ENCODE data around the gene DNAJC19.

DNA sequence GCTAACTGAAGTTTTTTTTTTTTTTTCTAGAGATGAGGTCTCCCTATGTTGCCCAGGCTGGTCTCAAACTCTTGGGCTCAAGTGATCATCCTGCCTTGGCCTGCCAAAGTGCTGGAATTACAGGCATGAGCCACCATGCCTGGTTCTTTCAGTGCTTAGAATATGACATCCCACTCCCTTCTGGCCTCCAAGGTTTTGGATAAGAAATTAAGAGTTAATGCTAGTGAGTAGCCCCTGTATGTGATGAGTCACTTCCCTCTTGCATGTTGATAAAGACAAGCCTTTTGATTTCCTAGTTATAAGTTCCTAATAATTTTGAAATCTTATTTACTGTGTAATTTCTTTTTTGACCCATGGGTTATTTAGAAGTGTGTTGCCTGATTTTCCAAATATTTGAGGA is 35.7 kb upstream of the DNAJC19 start:
- TF ChIP-seq TCF12 (IDR thresholded peaks at IDR 0.05; ENCODE audit: low read depth) (no peak), EGR1 (IDR thresholded peaks at IDR 0.05) (no peak)
- TF ChIP-seq, protein P1, sequence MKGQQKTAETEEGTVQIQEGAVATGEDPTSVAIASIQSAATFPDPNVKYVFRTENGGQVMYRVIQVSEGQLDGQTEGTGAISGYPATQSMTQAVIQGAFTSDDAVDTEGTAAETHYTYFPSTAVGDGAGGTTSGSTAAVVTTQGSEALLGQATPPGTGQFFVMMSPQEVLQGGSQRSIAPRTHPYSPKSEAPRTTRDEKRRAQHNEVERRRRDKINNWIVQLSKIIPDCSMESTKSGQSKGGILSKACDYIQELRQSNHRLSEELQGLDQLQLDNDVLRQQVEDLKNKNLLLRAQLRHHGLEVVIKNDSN (IDR thresholded peaks at IDR 0.05): no peak

Data from Ishikawa (cell line).